ENCODE data around the gene KRT83.

Gene KRT83

DNA sequence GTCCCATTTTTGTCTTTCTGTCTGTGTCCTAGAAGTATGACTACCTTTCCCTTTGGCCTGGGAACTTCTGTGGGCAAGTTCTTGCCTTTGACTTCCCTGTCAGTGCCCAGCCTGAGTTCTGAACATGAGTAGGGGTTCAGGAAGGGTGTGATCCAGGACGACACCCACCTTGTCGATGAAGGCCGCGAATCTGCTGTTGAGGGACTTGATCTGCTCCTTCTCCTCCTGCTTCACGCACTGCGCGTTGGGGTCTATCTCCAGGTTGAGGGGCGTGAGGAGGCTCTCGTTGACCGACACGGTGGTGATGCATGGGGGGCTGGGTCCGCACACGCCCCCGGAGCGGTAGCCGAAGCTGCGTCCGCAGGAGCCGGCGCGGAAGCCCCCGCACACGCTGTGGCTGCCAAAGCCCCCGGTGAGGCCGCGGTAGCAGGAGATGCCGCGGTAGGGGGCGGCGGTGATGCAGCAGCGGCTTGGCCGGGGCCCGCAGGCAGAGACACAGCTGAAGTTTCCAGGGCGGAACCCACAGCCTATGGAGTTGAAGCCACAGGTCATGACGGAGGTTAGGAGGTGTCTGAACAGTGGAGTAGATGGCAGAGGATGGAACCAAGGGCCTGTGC, at the start of gene KRT83:
KRT83 (minus strand) TSS at position 615 of the 617 bp plus-strand sequence; CDS start at position 552, 63 bp downstream.
- no peak for DNase-seq

DNA sequence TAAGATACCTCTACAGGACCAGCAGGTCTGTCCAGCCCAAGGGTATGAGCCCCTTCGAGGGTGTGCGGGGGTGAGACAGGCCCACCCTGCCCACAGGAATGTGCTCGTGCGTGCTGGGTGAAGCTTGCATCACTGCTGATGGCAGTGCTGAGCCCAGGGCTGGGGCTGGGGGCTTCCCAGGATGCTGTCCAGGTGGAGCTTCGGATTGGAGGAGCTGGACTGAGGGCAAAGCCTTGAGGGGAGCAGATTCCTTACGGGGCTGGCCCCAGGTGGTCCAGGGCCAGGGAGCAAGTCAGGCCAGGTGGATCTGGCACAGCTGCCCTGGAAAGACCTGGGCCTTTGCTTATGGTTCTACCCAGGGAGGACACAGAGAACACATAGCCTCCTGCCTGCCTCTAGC, 48.6 kb upstream of the KRT83 start:
- no peak for DNase-seq

DNA sequence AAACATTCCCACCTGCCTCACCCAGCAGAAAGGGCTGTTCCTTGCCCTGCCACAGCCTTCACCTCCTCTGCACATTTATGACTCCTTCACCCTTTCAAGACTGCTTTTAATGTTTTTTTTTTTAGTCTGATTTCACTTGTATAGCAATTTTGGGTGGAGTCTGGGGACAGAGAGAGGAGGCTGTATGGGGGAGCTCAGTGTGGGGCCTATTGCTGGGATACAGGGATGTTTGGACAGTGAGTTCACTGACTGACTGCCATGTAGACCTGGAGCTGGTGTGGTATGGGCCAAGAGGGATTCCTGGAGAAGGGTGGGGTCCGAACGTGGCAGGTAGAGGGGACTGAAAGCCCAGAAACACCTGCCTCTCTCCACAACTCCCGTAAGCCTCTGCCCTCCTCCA, 48.0 kb upstream of the KRT83 start:
- no peak for DNase-seq

DNA sequence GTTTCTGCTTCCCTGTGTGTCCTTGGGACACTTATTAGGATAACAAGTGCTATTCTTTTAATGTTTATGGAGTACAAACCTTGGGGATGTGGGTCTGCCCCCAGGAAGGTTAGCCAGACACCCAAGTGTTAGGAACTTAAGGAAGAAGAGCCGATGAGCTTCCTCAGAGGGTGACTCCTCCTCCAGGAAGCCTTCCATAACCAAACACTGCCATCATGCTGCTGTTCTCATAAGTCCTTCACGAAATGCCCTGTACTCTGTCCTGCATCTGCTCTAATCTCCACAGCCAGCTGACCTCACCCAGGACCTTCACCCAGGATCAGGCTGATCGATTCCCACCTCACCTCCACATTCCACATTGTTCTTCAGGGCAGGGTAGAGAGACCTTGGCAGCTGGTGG, 47.3 kb upstream of the KRT83 start:
- no peak for DNase-seq

DNA sequence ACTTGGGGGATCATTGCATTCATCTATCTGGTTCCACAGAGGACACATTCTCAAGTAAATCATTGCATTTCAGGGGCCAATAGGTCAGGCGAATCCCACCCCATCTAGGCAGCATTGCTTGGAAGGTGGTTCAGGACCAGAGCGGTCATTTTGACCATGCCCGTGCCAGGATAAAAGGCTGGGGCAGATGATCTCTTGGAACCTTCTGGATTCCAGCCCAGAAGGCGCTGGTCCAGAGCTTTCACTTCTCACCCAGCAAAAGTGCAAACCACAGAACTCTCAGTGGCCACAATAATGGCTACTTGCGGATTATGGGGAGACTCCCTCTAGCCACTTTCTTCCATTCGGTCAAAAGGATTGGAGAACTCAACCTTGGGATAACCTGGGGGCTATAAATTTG, 46.7 kb upstream of the KRT83 start:
- DNase-seq = no peak

DNA sequence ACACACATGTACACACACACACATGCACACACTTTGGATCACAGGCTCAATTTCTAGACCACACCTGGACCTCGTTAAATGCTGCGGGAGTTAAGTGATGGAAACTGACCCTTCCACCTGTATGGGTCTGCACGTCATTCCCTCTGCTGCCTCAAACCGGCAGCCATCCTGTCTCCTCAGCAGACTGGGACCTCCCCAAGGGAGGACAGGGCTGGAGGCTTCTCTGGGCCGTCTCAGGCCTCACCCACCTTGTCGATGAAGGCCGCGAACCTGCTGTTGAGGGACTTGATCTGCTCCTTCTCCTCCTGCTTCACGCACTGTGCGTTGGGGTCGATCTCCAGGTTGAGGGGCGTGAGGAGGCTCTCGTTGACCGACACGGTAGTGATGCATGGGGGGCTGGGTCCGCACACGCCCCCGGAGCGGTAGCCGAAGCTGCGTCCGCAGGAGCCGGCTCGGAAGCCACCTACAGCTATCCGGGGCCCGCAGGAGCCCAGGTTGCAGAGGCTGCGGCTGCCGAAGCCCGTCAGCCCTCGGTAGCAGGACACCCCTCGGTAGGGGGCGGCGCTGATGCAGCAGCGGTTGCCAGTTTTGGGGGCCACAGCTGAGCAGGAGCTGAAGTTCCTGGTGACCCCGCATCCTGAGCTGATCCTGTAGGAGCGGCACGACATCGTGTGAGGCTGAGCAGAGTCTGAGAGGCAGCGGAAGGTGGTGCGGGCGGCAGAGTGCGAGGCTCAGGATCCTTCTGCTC, 45.7 kb upstream of the KRT83 start, which contains the start of gene KRT85:
KRT85 (minus strand) TSS at position 744 of the 748 bp plus-strand sequence; CDS start at position 668, 76 bp downstream.
- DNase-seq = no peak

DNA sequence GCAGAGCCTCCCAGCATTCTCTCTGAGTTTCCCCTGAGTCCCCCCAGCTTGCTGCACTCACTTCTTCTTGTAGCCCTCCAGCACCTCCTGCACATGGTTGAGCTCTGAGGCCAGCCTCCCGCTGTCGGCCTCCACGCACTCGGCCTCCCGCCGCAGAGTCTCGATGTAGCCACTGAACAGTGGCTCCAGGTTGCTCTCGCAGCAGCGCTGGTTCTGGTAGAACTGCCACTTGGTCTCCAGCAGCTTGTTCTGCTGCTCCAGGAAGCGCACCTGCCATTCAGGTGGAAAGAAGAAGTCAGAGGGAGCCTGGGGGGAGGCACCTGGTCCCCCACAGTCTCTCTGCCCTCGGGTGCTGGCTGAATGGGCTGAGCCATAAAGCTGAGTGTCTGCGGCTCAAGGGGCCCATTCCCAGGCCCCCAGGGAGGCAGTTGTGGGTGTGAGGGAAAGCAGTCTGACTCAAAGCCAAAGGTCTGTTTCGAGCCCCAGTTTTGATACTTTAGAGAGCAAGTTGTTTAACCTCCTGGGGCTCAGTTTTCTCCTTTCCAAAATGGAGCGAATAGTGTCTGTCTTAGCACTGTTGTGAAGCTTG, 43.8 kb upstream of the KRT83 start:
- no peak for DNase-seq

DNA sequence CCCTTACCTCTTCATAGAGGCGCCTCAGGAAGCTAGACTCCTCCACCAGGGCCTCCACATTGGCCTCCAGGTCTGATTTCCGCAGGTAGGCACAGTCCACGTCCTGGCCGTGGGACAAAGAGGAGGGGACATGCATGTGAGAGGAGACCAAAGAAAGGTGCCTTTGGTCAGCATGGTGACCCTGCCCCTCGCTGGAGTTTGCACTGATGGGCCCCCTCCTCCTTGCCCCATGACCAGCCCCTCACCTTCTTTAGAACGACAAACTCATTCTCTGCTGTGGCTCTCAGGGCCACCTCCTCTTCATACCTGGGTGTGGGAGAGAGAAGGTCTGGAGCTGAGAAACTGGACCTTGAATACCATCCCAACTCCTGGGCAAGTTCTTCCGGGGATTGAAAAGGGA, 42.9 kb upstream of the KRT83 start:
- no peak for DNase-seq

DNA sequence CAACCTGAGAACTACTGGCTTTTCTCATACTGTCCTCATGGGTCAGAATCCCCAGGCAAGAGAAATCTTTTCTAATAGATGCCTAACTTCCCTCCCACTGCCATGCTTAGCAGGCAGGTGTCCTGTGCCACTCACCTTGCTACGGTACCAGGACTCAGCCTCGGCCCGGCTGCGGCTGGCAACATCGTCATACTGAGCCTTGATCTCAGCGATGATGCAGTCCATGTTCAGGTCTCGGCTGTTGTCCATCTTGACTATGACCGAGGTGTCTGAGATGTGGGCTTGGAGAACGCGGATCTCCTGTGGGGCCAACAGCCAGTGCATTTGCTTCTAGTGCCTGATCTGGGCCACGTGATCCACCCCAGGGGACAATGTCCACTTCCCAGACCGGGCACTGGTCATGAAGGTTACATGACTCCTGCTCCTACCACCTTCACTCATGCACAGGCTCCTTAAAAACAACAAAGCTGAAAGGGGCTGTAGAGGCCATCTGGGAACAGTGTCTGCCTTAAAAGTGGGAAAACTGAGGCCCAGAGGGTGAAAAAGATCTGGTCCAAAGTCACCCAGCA, 42.0 kb upstream of the KRT83 start:
- no peak for DNase-seq

DNA sequence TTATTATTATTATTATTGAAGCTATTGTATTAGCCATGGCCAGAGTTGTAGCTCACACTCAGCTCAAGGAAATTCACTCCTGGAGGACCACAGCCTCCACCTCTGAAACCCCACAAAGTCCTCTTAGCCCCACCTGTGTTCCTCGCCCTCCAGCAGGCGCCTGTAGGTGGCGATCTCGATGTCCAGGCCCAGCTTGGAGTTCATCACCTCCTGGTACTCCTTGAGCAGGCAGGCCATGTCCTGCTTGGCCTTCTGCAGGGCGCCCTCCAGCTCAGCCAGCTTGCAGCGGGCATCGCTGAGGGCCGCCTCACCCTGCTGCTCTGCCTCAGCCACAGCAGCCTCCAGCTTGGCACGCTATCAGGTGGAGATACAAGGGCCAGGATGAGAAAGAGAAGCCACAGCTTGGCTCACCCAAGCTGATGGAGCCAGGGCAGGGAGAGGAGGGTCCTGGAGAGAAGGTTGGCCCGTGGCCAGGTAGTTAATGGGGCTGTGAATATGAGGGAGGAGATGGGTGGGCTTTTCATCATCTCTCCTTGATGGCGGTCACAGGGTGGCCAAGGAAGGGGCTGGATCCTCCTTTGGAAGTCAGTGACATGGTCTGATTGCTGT, 41.0 kb upstream of the KRT83 start:
- no peak for DNase-seq

DNA sequence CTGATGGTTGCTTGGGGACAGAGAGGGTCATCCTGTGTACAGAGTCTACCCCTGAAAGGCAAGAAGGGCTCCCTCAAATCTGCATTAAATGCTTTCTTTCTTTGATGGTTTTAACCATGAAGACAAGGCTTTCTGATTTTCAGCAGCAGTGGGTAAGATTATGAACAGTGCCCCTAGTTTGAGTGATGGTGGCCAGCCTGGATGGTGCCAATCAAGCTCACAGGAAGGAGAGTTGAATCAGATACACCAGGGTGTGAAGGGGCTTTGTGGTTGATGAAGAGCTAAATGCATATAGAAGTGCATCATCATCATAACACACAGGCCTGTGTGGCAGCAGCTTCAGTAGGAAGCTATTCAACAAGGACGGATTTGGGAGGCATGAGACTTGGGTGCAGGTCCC, 40.4 kb upstream of the KRT83 start:
- no peak for DNase-seq

DNA sequence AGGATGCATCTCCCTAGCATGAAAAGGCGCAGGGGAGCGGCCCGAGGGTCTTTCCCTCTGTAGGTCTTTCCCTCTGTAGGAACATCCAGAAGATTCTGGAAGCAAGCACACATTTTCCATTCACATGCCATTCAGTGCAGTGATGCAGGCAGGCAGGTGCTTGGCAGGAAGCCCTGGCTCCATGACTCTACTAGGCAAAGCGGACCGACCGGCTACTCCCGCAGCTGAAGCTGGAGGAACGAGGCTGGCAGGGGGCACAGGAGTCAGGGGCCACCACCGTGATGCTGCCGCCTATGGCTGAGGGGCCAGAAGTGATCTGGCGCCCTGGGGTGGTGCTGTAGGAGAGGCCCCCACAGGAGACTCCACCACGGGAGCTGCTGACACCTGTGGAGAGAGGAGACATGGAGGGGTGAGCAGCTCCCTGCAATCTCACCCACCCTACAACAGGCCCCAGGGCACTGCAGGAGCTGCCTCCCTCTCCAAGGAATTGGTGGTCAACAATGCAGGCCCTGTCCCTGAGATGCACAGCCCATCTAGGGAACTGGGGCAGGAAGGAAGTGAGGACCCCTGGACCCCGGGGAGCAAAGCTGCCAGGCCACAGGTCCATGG, 39.6 kb upstream of the KRT83 start:
- DNase-seq = no peak

DNA sequence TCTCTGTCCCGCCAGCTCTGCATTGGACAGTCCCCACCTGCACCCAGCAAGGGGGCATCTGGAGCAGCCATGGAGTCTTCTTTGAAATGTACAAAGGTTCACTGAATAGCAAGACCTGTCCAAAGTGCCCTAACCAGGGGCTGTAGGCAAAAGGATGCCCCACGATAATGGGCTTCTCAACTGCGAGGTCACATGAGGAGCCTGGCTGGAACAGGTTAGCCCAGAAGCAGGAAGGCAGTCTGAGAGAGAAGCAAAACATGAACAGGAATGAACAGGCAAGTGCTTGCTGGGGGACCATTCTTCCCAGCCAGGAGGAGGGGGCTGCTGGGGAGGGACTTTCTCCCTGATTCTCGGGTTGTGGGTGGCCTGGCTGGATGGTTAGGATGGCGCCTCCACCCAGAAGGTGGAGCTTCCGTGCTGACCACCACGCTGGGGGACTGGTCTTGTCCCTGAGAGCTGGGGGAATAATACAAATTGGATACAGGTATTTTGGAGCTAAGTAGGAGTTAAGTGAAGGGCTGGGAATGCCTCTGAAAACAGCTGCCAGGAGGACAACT, 39.0 kb upstream of the KRT83 start:
- DNase-seq = no peak

DNA sequence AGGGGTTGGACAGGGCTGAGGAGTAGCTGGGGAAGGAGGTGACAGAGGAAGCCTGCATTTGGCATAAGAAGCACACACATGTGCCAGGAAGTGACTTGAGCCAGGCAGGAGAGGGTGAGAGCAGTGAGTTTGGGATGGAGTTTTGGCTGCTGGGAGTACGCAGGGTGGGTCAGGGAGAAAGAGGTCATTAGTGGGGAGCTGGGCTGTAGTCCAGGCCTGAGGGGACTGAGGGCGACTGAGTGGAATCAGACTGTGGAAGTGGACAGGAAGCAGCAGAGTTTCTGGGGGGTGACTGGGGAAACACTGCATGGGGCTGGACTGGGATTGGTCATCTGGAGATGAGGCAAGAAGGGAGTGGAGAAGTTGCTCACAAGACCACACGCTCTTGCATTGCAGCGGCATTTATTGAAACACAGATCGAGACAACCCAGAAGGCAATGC, 38.4 kb upstream of the KRT83 start:
- DNase-seq = no peak

DNA sequence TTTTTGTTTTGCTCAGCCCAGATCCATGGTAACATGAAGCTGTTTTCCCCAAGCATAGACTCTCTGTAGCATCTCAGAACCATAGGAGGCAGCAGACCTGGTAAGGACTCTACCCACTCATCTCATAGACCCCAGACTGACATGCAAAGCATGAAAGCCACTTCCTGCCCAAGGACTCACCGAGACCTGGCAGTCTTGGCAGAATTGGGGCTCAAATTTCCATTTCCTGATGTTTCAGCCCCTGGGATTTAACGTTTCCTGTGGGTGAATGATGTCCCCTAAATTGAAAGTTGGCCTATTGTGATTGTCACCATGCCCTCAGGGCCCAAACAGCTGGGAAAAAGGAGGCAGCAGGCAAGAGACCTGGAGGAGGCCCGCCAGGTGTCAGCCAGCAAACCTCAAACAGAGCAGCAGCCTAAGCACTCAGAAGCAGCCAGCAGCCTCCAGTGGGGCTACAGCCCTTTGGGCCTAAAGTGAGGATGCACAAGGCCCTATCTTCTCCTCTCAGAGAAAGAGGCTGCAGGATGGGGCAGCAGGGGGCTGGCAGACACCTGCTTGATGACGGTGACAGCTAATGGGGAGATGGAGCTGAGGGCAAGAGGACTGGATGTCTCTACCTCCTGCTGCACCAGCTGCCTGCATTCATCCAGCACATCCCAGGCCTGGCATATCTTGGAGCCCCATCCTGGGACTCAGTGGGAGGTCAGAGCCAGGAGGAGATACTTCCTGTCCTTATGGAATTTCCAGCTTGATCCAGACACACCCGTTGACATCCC, 37.6 kb upstream of the KRT83 start:
- no peak for DNase-seq

DNA sequence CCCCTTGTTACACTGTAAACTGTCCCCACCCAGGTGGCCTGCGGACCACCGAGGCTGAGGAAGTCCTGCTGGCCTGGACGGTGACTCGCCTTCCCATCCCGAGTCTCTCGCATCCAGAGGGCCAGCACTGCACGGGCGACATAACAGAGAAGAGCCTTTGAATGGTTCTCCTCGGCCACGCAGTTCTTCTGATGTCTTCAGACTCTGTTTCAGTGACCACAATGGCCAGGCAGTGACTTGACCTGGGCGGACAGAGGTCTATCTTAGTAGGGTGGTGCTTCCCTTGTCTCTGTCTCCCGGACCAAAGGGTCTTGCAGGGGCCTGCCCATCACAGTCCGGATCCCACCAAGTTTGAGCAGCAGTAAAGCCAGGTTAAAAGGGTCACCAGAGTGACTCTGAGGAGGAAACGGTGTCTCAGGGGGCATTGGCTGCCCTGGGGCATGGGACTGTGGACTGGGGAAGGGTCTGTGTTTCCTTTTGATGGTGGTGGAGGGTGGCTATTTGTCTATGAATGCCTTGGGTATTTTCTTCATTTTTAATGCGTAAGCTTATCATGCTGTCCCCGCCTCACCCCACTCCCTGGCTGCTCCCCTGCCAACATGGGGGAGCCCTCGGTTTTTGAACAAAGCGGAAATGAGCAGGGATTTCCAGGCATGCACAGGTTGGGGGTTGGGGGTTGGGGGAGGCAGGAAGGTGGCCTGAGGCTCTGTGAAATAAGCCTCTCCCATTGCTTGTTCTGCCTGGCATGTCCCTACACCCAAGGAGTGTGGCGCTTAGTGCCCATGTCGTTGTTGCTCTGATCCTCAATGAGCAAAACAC, 35.8 kb upstream of the KRT83 start:
- no peak for DNase-seq

DNA sequence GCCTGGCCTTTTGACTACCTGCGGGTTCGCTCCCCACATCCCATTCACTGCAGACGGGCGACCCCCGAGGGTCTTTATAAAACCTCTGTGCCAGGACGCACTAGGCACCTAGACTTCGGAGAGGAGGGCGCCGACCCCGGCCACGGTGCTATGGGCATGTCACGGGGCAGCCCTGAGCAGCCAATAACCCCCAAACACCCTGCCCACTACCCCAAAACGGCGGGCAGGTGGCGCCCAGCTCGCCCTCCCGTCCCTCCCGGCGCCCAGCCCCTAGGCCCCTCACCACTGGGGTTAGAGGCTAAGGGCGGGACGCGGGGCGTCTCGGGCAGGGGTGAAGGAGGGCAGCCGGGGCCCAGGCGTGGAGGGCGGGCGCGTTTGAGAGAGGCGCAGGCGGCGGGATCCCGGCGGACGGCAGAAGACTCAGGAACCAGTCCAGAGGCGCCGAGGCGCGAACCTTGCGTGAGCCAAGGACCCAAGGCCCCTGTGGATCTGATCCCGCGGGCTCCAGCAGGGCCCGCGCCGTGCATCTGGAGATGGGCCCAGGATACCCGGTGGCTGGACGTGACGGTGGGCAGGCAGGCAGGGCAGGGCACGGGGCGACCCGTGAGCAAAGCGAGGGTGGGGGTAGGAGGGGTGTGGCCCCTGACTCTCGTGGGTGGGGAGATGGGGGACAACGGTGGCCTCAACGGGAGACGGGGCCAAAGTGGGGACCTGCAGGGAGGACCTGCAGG, 35.0 kb upstream of the KRT83 start:
- no peak for DNase-seq

DNA sequence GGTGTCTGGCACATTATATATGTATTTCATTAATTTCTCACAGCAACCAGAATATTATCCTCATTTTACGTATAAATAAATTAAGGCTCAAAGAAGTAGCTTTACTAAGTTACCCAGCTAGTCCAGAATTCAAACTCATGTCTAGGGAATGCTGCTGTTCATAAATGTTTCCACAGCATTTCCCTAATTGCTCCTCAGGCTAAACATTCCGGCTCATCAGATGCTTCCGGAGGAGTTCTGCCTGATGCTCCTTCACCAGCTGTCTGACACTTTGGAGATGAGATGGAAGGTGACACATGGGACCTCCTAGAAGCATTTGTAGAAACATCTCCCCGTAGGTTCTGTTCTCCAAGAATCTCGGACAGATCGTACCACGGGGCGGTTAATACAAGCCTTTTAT, 34.0 kb upstream of the KRT83 start:
- DNase-seq = no peak

DNA sequence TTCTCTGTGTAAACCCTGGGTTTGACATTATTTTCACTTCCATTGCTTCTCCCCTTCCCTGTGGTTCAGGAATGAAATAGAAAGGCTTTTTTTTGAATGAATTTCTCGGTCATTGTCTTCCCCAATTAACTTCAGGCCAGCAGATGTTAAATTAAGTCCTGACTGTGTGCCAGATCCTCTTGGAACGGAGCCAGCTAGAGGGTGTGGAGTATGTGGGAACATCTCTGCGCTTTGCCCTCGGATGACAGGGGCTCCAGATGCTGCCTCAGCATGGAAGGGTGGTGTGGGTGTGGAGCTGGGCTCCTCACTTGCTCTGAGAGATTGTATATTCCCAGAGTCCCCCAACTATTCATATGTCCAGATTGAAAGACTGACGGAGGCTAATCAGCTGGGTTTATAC, 33.0 kb upstream of the KRT83 start:
- DNase-seq = no peak

DNA sequence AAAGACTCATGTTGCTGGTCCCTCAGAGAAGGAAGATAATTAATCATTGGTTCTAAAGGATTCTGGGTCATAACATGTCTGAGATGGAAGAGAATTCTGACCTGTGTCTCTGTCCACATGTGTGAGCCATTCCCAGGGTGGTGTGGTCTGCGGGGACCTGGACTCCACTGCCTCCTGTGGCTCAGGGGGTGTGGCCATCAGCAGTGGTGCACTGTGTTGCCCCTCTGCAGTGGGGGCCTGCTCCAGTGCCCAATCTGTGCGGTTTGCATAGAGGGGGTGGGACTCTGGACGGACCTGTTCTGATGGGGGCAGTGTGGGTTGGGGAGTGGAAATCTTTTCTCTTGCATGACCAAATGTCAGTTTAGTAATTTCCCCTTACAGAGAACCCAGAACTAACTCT, 32.6 kb upstream of the KRT83 start:
- DNase-seq = no peak
